HTERT RPE-1 (cell line): Measurements from ENCODE around the gene TMEFF2.
"Not testable (repeated sequence)": the region's sequence is repeated elsewhere in the genome, so short reads cannot be mapped to it uniquely, and the experiment has no call there.

Experiments
- in situ Hi-C: fragments of 300-500 bp; cut with MboI; formaldehyde crosslinking; loops from 4 replicates; pipeline ENCODE4 v1.14.3; 2020; ENCODE audit warnings: low sequenced_read_pairs

Gene TMEFF2

DNA sequence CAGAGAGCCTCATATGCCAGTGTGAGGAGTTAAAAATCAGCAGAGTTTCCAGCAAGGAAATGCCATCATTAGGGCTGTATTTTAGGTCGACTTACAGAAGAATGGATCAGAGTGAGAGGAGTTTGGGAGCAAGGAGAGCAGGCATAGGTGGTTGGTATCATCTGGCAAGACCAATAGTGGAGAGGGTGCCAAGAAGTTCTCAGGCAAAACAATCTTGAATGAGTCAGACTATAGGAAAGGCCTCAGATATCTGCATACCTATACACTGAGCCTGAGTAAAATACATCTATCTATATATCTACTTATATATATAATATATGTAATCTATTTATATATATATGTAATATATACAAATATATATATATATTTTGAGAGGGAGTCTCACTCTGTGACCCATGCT lies 57.3 kb downstream of the TMEFF2 start:
- in situ Hi-C loops = no loop called here

DNA sequence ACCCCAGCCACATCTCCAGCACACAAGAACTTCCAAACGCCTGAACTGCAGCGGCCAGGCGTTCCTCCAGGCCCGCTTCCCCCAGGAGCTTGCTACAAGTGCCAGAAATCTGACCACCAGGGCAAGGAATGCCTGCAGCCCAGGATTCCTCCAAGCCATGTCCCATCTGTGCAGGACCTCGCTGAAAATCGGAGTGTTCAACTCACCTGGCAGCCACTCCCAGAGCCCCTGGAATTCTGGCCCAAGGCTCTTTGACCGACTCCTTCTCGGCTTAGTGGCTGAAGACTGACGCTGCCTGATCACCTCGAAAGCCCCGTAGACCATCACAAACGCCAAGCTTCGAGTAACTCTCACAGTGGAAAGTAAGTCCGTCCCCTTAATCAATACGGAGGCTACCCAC lies 62.1 kb downstream of the TMEFF2 start:
- in situ Hi-C loops = not testable (repeated sequence)

DNA sequence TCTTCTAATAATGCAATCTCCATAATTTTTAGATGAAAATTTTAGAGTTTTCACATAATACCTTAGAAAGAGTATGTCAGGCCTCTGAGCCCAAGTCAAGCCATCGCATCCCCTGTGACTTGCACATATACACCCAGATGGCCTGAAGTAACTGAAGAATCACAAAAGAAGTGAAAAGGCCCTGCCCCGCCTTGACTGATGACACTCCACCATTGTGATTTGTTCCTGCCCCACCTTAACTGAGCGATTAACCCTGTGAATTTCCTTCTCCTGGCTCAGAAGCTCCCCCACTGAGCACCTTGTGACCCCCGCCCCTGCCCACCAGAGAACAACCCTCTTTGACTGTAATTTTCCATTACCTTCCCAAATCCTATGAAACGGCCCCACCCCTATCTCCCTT lies 64.4 kb downstream of the TMEFF2 start:
- in situ Hi-C loops = not testable (repeated sequence)

DNA sequence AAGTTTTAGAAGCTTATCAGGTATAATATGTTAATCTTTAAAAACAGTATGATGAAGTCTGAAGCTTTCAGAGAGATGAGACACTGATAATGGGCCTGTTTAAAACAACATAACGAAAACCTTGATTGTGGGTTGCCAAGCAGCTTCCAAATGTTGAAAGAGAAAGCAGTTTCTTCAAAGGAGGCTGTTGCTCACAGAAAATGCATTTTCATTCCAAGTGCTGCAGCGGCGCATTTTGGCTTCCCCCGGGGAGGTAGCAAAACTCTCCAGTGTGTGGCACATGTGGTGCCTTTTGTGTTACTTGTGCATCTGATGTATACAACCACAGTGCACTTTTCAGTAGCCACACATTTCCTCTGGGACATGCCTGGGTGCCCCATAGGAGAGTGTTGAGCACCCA lies 66.1 kb downstream of the TMEFF2 start:
- in situ Hi-C loops = no loop called here

DNA sequence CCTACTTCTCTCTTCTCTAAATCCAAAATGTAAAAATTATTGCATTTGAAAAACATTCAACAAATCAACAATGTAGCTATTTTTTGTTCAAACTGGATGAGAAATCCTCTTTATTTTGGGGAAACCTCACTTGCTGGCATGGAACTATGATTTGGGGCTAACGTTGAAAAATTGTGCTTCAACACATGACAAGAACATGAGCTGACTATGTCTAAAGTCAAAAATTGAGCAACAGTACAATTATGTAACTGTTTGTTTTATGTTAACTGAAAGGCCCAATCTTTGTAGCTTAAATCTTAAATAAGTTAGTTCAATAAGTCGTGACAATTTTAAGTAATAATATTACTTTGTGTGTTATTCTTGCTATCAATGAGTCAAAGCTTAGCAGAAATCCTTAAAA lies 67.3 kb downstream of the TMEFF2 start:
- in situ Hi-C loops = no loop called here

DNA sequence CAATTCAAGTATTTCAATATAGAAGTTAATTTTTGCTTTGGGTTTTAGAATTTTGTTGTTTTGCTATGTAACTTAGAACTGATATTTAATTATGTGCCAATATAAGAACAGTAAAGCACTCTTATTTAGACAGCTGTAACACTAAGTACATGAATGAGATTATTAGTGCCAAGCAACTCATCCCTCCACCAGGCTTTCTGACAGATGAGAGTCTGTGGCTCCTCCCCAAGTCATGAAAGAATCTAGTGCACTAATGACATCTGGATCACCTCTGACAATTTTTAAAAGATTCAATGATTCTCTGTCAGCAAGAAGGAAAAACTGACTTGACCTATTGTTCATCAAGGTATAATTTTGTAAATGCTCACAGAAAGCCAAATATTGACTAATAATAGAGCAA lies 67.8 kb downstream of the TMEFF2 start:
- in situ Hi-C loops = no loop called here

DNA sequence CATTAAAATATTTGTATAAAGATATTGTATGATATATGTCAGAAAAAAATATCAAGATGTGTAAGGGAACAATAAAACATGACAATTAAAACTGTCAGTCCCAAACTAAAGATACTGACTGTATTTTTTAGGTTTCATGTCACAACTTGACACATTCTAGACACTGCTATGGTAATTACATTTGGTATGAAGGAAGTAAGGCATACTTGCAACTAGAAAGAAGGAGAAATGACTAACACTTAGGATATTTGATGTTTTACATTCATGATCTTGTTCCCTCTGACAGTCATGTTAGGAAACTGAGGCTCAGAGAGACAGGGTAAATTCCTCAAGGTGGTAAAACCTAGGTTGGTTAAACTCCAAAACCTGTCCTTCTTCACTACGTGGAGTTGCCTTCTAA lies 68.3 kb downstream of the TMEFF2 start:
- in situ Hi-C loops = no loop called here

DNA sequence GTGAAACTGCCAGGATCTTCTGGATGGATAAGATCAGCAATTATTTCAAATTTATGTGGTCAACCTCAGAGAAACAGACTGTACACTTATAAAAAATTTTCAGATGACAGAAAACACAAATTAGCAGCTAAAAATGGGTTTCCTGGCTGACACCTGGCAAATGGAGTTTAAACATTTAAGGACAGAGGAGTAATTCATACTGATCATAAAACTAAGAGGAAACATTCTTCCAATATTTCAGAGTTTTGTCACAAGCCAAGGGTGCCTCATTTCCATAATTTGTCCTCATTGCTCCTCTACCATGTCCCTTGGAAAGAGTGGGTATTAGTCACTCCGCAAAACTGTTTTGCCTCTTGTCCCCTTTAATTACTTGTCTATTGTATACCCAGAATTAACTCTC lies 70.2 kb downstream of the TMEFF2 start:
- in situ Hi-C loops = no loop called here

DNA sequence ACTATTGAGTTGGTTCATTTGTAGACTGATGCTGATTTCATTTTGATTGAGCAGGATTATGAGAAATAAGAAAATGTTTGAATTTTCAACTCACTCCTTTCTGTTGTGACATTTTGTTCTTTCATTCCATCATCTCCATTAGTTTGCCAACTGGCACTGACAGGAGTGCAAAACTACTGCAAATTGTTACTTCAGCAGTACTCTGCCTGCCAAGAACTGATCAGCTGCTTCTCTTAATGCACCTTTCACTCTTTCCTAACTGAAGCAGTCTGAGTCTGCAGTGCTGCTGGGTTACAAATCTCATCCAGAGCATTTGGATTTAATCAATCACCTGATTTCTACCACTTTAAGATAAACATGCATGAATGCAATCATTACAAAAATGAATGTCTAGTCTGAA lies 70.9 kb downstream of the TMEFF2 start:
- in situ Hi-C loops = no loop called here

DNA sequence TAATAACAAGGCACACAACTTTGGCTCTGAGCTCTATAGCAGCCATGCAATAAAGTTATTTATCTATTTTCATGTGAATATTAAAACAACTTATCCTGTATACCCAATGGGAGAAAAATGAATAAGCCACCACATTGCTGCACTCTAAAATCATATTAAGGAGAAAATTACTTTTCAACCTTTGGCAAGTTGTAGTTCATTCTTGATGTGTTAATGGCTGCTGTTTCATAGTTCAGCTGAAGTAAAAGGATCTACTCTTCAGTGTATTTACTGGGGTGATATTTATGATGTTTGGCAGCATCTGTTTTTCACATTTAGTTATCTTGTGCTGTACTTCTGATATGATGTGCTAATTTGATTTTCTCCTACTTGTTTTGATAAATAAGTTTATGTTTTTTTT lies 71.8 kb downstream of the TMEFF2 start:
- in situ Hi-C loops = no loop called here

DNA sequence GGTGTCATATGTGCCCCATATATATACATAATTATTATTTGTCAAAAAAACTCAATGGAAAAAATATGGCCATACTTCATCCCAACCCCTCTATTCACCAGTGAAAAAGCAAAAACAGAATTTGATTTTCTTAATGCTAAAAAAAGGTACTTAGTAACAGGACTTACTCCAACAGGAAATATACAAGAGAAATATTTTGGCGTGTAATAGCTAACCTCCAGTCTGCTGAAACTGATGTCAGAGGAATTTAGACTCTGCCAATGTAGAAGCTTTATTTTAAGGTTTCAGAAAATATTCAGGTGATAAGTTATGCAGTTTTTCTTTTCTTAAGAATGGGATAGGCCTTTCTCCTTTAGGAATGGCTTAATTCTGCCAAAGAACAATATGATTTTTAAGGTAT lies 72.6 kb downstream of the TMEFF2 start:
- in situ Hi-C loops = no loop called here

DNA sequence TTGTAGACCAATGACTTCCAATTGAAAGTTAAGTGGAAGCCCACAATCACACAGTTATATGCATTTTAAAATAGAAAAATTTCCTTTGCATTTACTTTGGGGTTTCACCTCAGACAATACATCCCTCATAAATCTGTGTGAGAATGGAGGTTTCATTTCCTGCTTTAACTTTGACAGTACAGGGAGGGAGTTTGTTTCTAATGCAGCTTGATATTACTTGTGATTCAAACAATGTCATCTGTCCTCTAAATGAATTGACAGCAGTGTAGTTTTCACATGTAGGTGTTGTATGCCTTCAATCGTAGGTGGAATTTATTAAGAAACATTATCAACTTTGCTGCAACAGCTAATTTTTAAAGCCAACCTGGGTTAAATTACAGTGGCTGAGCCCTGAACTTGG lies 75.2 kb downstream of the TMEFF2 start:
- in situ Hi-C loops = no loop called here

DNA sequence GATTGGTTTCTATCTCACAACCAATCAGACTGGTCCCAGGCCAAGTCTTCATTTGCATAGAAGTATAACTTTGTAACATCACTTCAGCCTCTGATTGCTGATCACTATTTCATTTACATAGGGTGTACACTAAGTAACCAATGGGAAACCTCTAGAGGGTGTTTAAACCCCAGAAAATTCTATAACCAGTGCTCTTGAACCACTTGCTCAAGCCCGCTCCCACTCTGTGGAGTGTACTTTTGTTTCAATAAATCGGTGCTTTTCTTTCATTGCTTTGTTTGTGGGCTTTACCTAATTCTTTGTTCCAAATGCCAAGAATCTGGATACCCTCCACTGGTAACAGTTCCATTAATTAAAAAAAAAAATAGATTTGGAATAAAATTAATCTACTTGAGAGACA lies 77.0 kb downstream of the TMEFF2 start:
- in situ Hi-C loops = no loop called here

DNA sequence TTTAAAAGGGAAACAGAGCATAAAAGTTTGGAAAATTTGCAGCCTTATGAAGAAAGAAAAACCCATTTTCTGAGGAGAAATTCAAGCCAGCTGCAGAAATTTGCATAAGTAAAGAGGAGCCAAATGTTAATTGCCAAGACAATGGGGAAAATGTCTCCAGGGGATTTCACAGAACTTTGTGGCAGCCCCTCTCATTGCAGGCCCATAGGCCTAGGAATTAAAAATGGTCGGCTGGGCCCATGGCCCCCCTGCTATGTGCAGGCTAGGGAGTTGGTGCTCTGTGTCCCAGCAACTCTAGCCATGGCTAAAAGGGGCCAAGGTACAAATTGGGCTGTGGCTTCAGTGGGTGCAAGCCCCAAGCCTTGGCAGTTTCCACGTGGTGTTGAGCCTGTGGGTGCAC lies 83.2 kb downstream of the TMEFF2 start:
- in situ Hi-C loops = not testable (repeated sequence)

DNA sequence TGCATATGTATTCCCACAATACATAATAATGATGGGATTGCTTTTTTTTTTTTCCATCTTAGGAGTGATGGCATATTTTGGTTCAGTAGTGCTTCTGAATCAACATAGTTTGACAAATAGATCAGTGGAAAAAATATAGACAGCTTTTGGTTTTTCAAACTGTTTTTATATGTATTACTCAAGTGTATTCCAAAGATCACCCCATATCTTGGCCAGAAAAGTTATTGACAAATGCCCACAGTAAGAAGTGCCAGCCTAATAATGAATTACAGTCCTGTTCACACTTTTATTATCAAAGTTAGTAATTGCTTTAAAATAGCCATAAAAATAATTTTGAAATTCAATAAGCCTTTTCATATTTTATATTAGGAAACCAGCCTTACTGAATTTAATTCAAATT lies 95.0 kb downstream of the TMEFF2 start:
- in situ Hi-C loops = no loop called here

DNA sequence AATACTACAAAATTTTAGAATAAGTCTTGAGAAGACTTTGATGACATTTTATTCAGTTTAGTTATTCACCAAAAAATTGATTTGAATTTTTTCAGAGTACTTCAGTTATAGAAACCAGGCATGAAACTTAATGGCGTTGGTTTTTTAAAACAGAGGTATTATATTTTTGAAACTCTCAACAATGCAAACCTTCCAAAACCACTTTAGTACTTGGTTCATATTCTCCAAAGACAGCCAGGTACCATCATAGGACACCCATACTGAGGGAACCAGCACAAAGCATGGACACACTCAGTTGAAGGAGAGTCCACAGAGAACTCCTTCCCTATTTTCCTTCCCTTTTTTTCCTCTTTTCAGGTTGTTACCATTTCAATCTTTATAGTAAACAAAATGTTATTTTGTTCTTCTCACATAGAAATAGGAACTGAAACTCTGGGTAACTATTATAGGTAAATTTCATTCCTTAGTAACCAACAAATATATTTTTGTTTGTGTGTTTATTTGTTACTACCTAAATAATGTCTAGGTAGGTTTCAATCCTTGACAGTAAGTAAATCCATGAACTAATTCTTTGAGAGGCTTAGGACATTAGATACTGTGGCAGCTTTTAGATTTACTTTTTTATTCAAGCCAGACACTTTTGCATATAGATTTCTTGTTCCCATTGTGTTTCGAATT lies 95.8 kb downstream of the TMEFF2 start:
- in situ Hi-C loops = no loop called here

DNA sequence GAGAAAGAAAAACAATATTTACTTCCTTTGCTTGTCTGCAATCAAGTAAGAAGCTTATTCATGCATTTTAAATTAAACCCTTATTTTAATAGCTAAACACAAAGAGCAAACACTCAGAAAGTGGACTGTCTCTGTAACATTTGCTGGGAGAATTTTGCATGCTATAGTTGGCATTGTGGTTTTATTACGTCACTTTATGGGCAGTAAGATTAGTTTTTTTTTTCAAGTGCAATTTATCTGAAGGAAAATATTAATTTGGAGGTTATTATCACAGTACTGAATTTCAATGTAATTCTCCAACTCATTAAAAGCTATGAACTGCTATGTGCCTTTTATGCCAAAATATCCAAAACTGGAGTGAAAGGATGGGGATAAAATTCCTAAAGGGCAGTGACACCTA lies 103.3 kb downstream of the TMEFF2 start:
- in situ Hi-C loops = no loop called here

DNA sequence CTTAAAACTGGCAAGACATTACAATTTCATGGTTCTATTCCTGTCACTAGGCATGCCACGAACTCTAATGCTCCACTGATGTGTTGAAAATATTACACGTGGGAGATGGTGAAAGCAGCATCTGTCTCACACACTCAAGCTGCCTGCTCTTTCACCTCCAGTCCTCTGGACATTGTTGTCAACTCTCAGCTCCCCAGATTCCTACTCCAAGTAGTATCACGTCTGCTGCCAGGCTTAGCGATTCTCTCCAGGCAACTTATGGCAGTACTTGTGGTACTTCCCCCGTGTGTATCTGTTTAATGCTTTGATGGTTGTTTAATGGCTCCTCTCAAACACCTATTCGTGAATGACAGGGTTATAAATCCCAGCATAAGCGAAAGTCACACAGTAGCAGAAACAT lies 103.8 kb downstream of the TMEFF2 start:
- in situ Hi-C loops = no loop called here

DNA sequence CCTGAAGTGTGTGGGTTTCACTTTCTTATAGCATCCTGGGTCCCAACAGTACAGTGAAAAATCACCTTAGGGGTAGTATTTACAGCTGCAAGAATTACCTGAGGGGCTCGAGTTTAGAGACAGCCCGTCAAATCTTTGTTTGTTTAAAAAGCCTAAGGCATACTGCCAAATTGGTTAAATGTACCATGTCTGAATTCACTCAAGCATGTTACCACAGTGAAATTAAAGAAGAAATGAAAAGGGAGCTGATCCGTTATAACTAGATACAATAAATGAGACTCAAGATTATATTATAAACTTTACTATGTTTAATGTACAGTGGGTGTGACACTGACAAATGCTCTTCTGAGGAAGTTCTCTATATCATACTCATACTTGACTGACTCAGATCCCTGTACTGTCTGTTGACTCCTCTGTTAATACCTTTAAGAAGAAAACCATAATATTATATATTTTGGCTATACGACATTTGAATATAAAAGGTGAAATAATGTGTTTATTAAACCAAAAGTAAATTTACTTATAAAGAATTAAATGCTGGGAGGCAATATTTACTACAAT lies 107.3 kb downstream of the TMEFF2 start:
- in situ Hi-C loops = no loop called here

DNA sequence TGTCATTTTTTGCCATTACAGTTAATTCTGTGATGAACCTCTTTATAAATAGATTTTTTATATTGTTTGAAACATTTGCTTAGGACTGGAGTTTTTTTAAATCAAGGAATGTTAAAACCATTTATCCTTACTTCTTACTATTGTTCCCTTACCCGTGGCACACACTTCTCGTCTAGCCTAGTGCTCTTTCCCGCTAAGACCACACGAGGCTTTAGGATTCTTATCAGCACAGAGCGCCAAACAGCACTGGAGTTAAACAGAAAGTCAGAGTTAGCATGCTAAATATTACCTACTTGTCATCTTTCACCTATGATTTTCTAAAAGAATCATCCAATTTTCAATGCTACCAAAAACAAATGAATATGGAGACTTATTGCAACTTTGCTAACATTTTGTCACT lies 112.6 kb downstream of the TMEFF2 start:
- in situ Hi-C loops = no loop called here

DNA sequence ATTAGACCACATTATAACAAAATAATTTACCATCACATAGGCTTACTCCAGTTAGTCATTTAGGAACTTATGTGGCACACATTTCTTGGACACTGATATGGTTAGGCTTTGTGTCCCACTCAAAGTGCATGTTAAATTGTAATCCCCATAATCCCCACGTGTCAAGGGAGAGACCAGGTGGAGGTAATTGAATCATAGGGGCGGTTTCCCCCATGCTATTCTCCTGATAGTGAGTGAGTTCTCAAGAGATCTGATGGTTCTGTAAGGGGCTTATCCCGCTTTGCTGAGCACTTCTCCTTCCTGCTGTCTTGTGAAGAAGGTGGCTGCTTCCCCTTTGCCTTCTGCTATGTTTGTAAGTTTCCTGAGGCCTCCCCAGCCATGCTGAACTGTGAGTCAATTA lies 114.6 kb downstream of the TMEFF2 start:
- in situ Hi-C loops = not testable (repeated sequence)

DNA sequence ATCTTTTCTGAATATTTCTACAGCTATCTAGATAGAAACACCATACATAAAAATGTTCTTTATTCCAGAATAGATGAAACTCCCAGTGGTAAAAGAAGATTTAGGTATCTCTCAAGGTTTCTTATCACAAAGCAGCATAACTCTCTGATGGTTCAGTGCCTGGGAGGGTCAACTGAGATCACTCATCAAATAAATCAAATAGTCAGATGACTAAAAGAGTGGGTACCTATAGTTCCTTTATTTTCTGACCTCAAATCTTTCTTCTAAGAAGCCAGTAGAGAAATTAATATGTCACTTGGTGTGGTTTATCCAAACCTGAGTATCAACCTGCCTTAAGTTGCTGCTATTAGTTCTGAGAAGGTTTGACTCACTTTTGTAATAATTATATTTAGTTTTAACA lies 120.9 kb downstream of the TMEFF2 start:
- in situ Hi-C loops = no loop called here

DNA sequence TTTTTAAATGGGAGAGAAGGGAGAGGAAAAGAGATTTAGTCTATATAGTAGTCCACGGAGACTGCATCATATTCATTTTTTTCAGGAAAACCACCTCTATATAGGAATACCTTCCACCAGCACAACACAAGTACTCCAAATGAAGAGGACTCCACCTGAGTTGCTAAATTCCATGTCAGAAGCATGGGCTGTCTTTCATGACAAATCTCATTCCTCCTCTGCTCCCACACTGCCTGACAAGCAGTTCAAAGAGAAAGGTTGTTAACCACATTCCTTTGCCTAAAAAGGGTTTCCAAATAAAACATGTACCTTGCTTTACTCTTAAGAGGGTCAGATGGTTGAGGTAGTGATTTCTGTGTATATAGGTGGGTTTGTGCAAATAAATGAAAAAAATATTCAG lies 122.0 kb downstream of the TMEFF2 start:
- in situ Hi-C loops = no loop called here
